ENCODE results near the gene JMJD1C.

DNA sequence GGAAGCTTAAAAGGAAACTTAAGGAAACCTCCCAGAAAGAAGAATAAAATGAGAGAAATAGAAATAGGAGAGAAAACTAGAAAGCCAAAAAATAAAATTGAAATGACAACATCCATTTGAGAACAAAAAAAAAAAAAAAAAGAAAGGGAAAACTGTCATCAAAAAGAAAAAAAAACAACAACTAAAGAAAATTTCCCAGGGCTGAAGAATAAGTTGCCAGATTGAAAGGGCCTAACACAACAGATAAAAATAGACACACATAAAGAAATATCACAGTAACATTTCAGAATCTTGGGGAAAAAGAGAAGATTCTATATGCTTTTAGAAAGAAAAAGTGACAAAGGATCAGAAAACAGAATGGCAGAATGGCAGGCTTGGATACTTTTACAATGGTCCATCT lies 157.1 kb downstream of the JMJD1C start:
- TF ChIP-seq, protein P1, sequence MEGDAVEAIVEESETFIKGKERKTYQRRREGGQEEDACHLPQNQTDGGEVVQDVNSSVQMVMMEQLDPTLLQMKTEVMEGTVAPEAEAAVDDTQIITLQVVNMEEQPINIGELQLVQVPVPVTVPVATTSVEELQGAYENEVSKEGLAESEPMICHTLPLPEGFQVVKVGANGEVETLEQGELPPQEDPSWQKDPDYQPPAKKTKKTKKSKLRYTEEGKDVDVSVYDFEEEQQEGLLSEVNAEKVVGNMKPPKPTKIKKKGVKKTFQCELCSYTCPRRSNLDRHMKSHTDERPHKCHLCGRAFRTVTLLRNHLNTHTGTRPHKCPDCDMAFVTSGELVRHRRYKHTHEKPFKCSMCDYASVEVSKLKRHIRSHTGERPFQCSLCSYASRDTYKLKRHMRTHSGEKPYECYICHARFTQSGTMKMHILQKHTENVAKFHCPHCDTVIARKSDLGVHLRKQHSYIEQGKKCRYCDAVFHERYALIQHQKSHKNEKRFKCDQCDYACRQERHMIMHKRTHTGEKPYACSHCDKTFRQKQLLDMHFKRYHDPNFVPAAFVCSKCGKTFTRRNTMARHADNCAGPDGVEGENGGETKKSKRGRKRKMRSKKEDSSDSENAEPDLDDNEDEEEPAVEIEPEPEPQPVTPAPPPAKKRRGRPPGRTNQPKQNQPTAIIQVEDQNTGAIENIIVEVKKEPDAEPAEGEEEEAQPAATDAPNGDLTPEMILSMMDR (conservative IDR thresholded peaks at IDR 0.05; ENCODE audit: low read depth, low read length): no peak
- TF ChIP-seq EZH2 (IDR thresholded peaks at IDR 0.05; ENCODE audit: low read length, unreplicated experiment) (no peak), EZH2phosphoT487 (IDR thresholded peaks at IDR 0.05; ENCODE audit: borderline replicate concordance, low read length) (no peak)

Data from PC-3 (cell line).